ENCODE measurements around the gene NSUN2.

GRCh38 chr5:6590581-6590980 is 42.3 kb downstream of the NSUN2 start:
- TF ChIP-seq CTCF (IDR thresholded peaks at IDR 0.05; ENCODE audit: low read depth, low read length): no peak
- no peak for TF ChIP-seq POLR2A (IDR thresholded peaks at IDR 0.05; ENCODE audit: extremely low read depth, insufficient read length)
- TF ChIP-seq MYC (IDR thresholded peaks at IDR 0.05; ENCODE audit: low read depth, low read length): no peak
- TF ChIP-seq MAX (IDR thresholded peaks at IDR 0.05; ENCODE audit: low read depth, low read length): no peak
